Liver (tissue), 9 donors: ENCODE measurements around the gene SLC46A1. TPM values are rescaled to one million over a fixed set of nuclear protein-coding genes. Genes with fewer than 3 reads are reported as not detected.

Experiments
- DNase-seq: peaks from one replicate; pipeline ENCODE4 v3.0.0-alpha.2; 2017; ENCODE audit warnings: low spot score
- H3K27ac ChIP-seq, 2 donors: one replicate each; pipeline ENCODE4 v1.7.0; 2013; ENCODE audit warnings: inconsistent platforms in 2 of 2, low read length in 2 of 2, control low read depth in 1 of 2, low read depth in 1 of 2, mild to moderate bottlenecking in 1 of 2
- H3K27me3 ChIP-seq, 4 donors: one replicate each; pipeline versions ENCODE4 v1.6.1 to v1.7.0; 2013; ENCODE audit warnings: low read length in 3 of 4, inconsistent platforms in 1 of 4, mild to moderate bottlenecking in 1 of 4, moderate library complexity in 1 of 4; ENCODE audit not compliant: control insufficient read depth in 4 of 4, insufficient read depth in 4 of 4
- H3K36me3 ChIP-seq, 4 donors: one replicate each; pipeline versions ENCODE4 v1.6.1 to v1.7.0; 2013; ENCODE audit warnings: low read length in 3 of 4, mild to moderate bottlenecking in 3 of 4, low read depth in 1 of 4, moderate library complexity in 1 of 4; ENCODE audit not compliant: control insufficient read depth in 4 of 4, insufficient read depth in 3 of 4
- H3K4me1 ChIP-seq, 4 donors: one replicate each; pipeline versions ENCODE4 v1.6.1 to v1.7.0; 2013; ENCODE audit warnings: low read length in 3 of 4, mild to moderate bottlenecking in 3 of 4, moderate library complexity in 1 of 4; ENCODE audit not compliant: control insufficient read depth in 4 of 4, insufficient read depth in 4 of 4
- H3K4me3 ChIP-seq, 3 donors: one replicate each; pipeline versions ENCODE4 v1.6.1 to v1.7.0; 2013; ENCODE audit warnings: low read length in 3 of 3, control low read depth in 1 of 3, low read depth in 1 of 3, mild to moderate bottlenecking in 1 of 3
- H3K9ac ChIP-seq, 2 donors: one replicate each; pipeline ENCODE4 v1.7.0; 2013; ENCODE audit warnings: low read length in 2 of 2, mild to moderate bottlenecking in 2 of 2, moderate library complexity in 2 of 2, control low read depth in 1 of 2, low read depth in 1 of 2
- H3K9me3 ChIP-seq, 4 donors: one replicate each; pipeline versions ENCODE4 v1.6.1 to v1.7.0; 2013; ENCODE audit warnings: low read length in 3 of 4; ENCODE audit not compliant: control insufficient read depth in 4 of 4
- ATF3 ChIP-seq: IDR thresholded peaks from 2 replicates; pipeline ENCODE4 v1.6.1; 2016; ENCODE audit warnings: antibody characterized with exemption
- EGR1 ChIP-seq, 2 donors: IDR thresholded peaks; 2 replicates each; pipeline ENCODE4 v1.6.1; 2016 to 2018; ENCODE audit warnings: antibody characterized with exemption in 2 of 2, low read depth in 2 of 2
- FOXA1 ChIP-seq: IDR thresholded peaks from 2 replicates; pipeline ENCODE4 v1.6.1; 2016; ENCODE audit warnings: antibody characterized with exemption
- FOXA2 ChIP-seq: IDR thresholded peaks from 2 replicates; pipeline ENCODE4 v1.6.1; 2016; ENCODE audit warnings: antibody characterized with exemption
- GABPA ChIP-seq, 2 donors: IDR thresholded peaks in 1 of 2; conservative IDR thresholded peaks in 1 of 2; 2 replicates each; pipeline ENCODE4 v1.6.1; 2016; ENCODE audit warnings: antibody characterized with exemption in 2 of 2, mild to moderate bottlenecking in 1 of 2, moderate library complexity in 1 of 2
- HNF4A ChIP-seq, 2 donors: conservative IDR thresholded peaks; 2 replicates each; pipeline ENCODE4 v1.6.1; 2016; ENCODE audit warnings: antibody characterized with exemption in 2 of 2, mild to moderate bottlenecking in 2 of 2
- HNF4G ChIP-seq: IDR thresholded peaks from 2 replicates; pipeline ENCODE4 v1.6.1; 2016; ENCODE audit warnings: antibody characterized with exemption
- JUND ChIP-seq, 2 donors: IDR thresholded peaks; 2 replicates each; pipeline ENCODE4 v1.6.1; 2016; ENCODE audit warnings: antibody characterized with exemption in 2 of 2
- MAX ChIP-seq: IDR thresholded peaks from 2 replicates; pipeline ENCODE4 v1.6.1; 2016; ENCODE audit warnings: antibody characterized with exemption
- NR2F2 ChIP-seq: IDR thresholded peaks from 2 replicates; pipeline ENCODE4 v1.6.1; 2016; ENCODE audit warnings: antibody characterized with exemption
- REST ChIP-seq: IDR thresholded peaks from 2 replicates; pipeline ENCODE4 v1.6.1; 2016; ENCODE audit warnings: antibody characterized with exemption, mild to moderate bottlenecking
- RXRA ChIP-seq, 2 donors: IDR thresholded peaks; 2 replicates each; pipeline ENCODE4 v1.6.1; 2017 to 2018; ENCODE audit warnings: antibody characterized with exemption in 2 of 2, mild to moderate bottlenecking in 1 of 2
- TAF1 ChIP-seq: conservative IDR thresholded peaks from 2 replicates; pipeline ENCODE4 v1.6.1; 2016; ENCODE audit warnings: antibody characterized with exemption, mild to moderate bottlenecking
- YY1 ChIP-seq: IDR thresholded peaks from 2 replicates; pipeline ENCODE4 v1.6.1; 2016; ENCODE audit warnings: antibody characterized with exemption, mild to moderate bottlenecking
- ZBTB33 ChIP-seq: IDR thresholded peaks from 2 replicates; pipeline ENCODE4 v1.6.1; 2016; ENCODE audit warnings: antibody characterized with exemption
- WGBS: extraction: QIAGEN DNeasy Blood & Tissue Kit; methylation state at CpG from one replicate; pipeline ENCODE4 v1.1.7; 2013; 5-methylcytosine and 5-hydroxymethylcytosine counted together
- polyA plus RNA-seq, 2 donors: library from polyadenylated mRNA; stranded (reverse) in 1 of 2; unstranded in 1 of 2; fragments of 200-250 nt in 1 of 2; fragments of >200 nt in 1 of 2; fragmentation: Nextera tagmentation in 1 of 2; extraction: Ambion mirVana in 1 of 2; gene quantifications; one replicate each; pipeline versions ENCODE4 v1.2.1 to v1.2.3, GENCODE V29; 2013 to 2015
- total RNA-seq, 2 donors: library from RNA; depleted of rRNA; stranded (reverse); fragments of >200 nt; gene quantifications; one replicate each; pipeline ENCODE4 v1.2.3, GENCODE V29; 2014
- donor health status: healthy.
- donor health status: healthy.
- donor health status: healthy.
- donor health status: healthy.
- donor health status: healthy.

SLC46A1 gene
- total and polyA plus RNA-seq, 4 donors: 13.6 to 47.9 (median 19.1) TPM

GRCh38 chr17:28415886-28416285 is 9.9 kb upstream of the SLC46A1 start:
- 96% methylated on average over 3 of the region's 3 CpGs for WGBS
- peaks cover 0 to 9% (median 8%) of the 10 kb centered on the region in 4 donors for H3K4me1 ChIP-seq
- no peak for DNase-seq

GRCh38 chr17:28413804-28414203 is 7.8 kb upstream of the SLC46A1 start:
- H3K36me3 ChIP-seq: no peaks in the 10 kb centered on the region
- no peak overlapping the region for H3K9ac ChIP-seq
- no peak overlapping the region for H3K4me3 ChIP-seq
- H3K4me1 ChIP-seq: peaks cover 0 to 9% (median 8%) of the 10 kb centered on the region in 4 donors
- no peak for TF ChIP-seq JUND (IDR thresholded peaks at IDR 0.05)
- TF ChIP-seq RXRA (IDR thresholded peaks at IDR 0.05): no peak
- WGBS: 79% methylated on average over 7 of the region's 7 CpGs
- no peaks in the 10 kb centered on the region for H3K27me3 ChIP-seq
- H3K9me3 ChIP-seq: no peaks in the 10 kb centered on the region
- no peak overlapping the region for H3K27ac ChIP-seq
- DNase-seq: no peak

More at GRCh38 chr17:28415886-28416285, 9.9 kb upstream of the SLC46A1 start:
- H3K27me3 ChIP-seq: no peaks in the 10 kb centered on the region
- no peak overlapping the region for H3K4me3 ChIP-seq
- no peaks in the 10 kb centered on the region for H3K9me3 ChIP-seq
- TF ChIP-seq ATF3: no peak
- TF ChIP-seq EGR1 (IDR thresholded peaks at IDR 0.05; ENCODE audit: low read depth in 2 of 2): no peak
- no peak for TF ChIP-seq RXRA (IDR thresholded peaks at IDR 0.05)
- TF ChIP-seq NR2F2: no peak
- no peak for TF ChIP-seq MAX
- no peak for TF ChIP-seq FOXA2
- TF ChIP-seq REST: no peak
- TF ChIP-seq YY1: no peak
- TF ChIP-seq HNF4G: no peak
- no peak for TF ChIP-seq FOXA1
- no peak for TF ChIP-seq HNF4A (conservative IDR thresholded peaks at IDR 0.05)
- no peak for TF ChIP-seq TAF1
- TF ChIP-seq JUND (IDR thresholded peaks at IDR 0.05): no peak
- TF ChIP-seq GABPA (IDR thresholded peaks at IDR 0.05 in 1 of 2, conservative IDR thresholded peaks at IDR 0.05 in 1 of 2): no peak
- TF ChIP-seq ZBTB33: no peak
- no peak overlapping the region for H3K9ac ChIP-seq
- no peak overlapping the region for H3K27ac ChIP-seq
- no peaks in the 10 kb centered on the region for H3K36me3 ChIP-seq
